IPS DF 6.9 (cell line): ENCODE measurements around the gene SLC25A14.
"Not testable (repeated sequence)": the region's sequence is repeated elsewhere in the genome, so short reads cannot be mapped to it uniquely, and the experiment has no call there.

Experiments
- DNase-seq: peaks from one replicate; pipeline ENCODE4 v3.0.0-alpha.2; 2013; ENCODE audit warnings: low read depth, low spot score
- H3K27ac ChIP-seq: one replicate; pipeline ENCODE4 v1.5.1; 2013; ENCODE audit warnings: low read length, control low read depth
- H3K27me3 ChIP-seq: 2 replicates; pipeline ENCODE4 v1.6.1; 2013; ENCODE audit warnings: mild to moderate bottlenecking, low read length; ENCODE audit not compliant: control insufficient read depth, insufficient read depth
- H3K36me3 ChIP-seq: 2 replicates; pipeline ENCODE4 v1.6.1; 2013; ENCODE audit warnings: low read length; ENCODE audit not compliant: control insufficient read depth, insufficient read depth
- H3K4me1 ChIP-seq: 2 replicates; pipeline ENCODE4 v1.6.1; 2013; ENCODE audit warnings: low read length; ENCODE audit not compliant: control insufficient read depth, insufficient read depth
- H3K4me3 ChIP-seq: 2 replicates; pipeline ENCODE4 v1.5.1; 2013; ENCODE audit warnings: mild to moderate bottlenecking, low read length
- H3K9me3 ChIP-seq: 2 replicates; pipeline ENCODE4 v1.6.1; 2013; ENCODE audit warnings: low read length, inconsistent platforms; ENCODE audit not compliant: control insufficient read depth, insufficient read depth
- WGBS: extraction: QIAGEN DNeasy Blood & Tissue Kit; methylation state at CpG from one replicate; pipeline ENCODE4 v1.1.7; 2013; ENCODE audit warnings: mixed read lengths, missing lambda C conversion rate; ENCODE audit not compliant: insufficient read length, insufficient coverage; 5-methylcytosine and 5-hydroxymethylcytosine counted together

SLC25A14 gene

DNA sequence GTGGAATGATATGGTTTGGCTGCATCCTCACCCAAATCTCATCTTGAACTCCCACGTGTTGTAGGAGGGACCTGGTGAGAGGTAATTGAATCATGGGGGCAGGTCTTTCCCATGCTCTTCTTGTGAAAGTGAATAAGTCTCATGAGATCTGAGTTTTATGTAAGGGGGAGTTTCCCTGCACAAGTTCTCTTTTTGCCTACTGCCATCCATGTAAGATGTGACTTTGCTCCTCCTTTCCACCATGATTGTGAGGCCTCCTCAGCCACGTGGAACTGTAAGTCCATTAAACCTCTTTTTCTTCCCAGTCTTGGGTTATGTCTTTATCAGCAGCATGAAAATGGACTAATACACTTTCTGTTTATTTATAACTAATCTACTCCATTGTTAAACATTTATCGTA is 19.8 kb upstream of the SLC25A14 start:
- no CpG with 5 or more reads among the region's 3 CpGs for WGBS
- not testable (repeated sequence) for H3K36me3 ChIP-seq, DNase-seq, H3K4me1 ChIP-seq, H3K27me3 ChIP-seq, H3K4me3 ChIP-seq, H3K9me3 ChIP-seq, H3K27ac ChIP-seq

DNA sequence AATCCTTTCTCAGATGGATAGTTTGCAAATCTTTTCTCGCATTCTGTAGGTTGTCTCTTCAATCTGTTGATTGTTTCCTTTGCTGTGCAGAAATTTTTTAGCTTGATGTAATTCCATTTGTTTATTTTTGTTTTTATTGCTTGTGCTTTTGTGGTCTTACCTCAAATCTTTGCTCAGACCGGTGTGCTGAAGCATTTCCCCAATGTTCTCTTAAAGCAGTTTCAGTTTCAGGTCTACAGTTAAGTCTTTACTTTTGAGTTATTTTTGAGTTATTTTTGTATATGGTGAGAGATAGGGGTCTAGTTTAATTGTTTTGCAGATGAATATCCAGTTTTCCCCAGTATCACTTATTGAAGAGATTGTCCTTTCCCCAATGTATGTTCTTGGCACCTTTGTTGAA is 18.2 kb upstream of the SLC25A14 start:
- no CpG with 5 or more reads among the region's 2 CpGs for WGBS
- Histone ChIP-seq H3K36me3 (no peaks in the 10 kb centered on the region), H3K4me3 (no peak overlapping the region), H3K4me1 (no peaks in the 10 kb centered on the region), H3K27me3 (no peaks in the 10 kb centered on the region), H3K9me3 (no peaks in the 10 kb centered on the region), H3K27ac (no peak overlapping the region)
- DNase-seq, result no peak

GRCh38 chrX:130330146-130330545 is 9.6 kb upstream of the SLC25A14 start:
- Histone ChIP-seq H3K27ac (no peak overlapping the region), H3K36me3 (no peaks in the 10 kb centered on the region), H3K4me1 (no peaks in the 10 kb centered on the region), H3K9me3 (no peaks in the 10 kb centered on the region), H3K4me3 (no peak overlapping the region), H3K27me3 (no peaks in the 10 kb centered on the region)
- no peak for DNase-seq
- no CpG with 5 or more reads among the region's 3 CpGs for WGBS

DNA sequence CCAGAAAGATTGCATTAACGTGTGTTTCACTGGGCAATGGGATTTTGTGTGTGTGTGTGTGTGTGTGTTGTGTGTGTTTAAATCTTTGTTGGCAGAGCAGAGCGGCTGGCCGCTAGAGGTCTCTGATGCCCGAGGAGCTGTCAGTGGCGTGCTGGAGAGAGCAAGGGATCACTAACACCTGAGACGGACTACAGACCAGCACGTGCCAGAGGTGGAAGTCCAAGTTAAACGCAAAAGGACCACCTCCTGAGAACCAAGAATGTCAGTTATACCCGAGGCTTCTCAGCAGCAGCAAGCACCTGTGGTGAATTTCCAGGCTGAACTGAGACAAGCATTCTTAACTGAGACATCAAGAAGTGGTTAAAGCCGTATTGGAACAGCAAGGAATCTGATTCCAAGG is 9.0 kb upstream of the SLC25A14 start:
- no peak for DNase-seq
- H3K4me1 ChIP-seq, result no peaks in the 10 kb centered on the region
- no peak overlapping the region for H3K4me3 ChIP-seq
- H3K36me3 ChIP-seq, result no peaks in the 10 kb centered on the region
- no peaks in the 10 kb centered on the region for H3K9me3 ChIP-seq
- no peaks in the 10 kb centered on the region for H3K27me3 ChIP-seq
- no CpG with 5 or more reads among the region's 10 CpGs for WGBS
- H3K27ac ChIP-seq, result no peak overlapping the region

DNA sequence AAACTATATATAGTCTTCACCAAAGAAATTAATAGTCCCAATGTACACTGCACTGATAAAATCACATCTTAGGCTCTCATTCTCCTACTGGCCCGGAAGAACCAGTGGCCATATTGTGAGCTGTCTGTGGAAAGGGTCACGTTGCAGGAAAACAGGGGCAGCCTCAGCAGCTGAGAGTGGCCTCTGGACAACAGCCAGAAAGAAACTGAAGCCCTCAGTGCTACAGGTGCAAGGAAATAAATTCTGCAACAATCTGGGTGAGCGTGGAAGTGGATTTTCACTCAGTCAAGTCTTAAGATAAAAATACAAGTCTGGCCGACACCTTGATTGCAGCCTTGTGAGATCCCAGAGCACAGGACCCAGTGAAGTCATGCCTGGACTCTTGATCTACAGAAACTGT is 3.2 kb upstream of the SLC25A14 start:
- no peak overlapping the region for H3K4me3 ChIP-seq
- no peaks in the 10 kb centered on the region for H3K27me3 ChIP-seq
- no peaks in the 10 kb centered on the region for H3K36me3 ChIP-seq
- no peaks in the 10 kb centered on the region for H3K4me1 ChIP-seq
- no peaks in the 10 kb centered on the region for H3K9me3 ChIP-seq
- no CpG with 5 or more reads among the region's 4 CpGs for WGBS
- no peak for DNase-seq
- H3K27ac ChIP-seq, result no peak overlapping the region

DNA sequence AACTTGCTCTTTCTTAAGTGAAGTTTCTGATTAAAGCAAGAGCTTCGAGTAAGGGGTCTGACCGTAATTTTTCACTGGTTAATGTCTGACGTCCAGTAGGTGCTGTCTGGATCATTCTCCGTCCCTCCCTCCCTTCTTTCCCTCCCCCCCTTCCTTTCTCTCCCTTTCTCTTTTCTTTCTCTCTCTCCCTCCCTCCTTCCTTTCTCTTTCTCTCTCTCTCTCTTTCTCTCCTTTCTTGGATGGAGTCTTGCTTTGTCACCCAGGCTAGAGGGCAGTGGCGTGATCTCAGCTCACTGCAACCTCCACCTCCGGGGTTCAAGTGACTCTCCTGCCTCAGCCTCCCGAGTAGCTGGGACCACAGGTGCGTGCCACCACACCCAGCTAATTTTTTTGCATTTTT is 850 bp upstream of the SLC25A14 start:
- not testable (repeated sequence) for H3K27ac ChIP-seq, H3K27me3 ChIP-seq, H3K36me3 ChIP-seq, H3K4me1 ChIP-seq, DNase-seq, H3K9me3 ChIP-seq, H3K4me3 ChIP-seq
- WGBS, result no CpG with 5 or more reads among the region's 8 CpGs

- Histone ChIP-seq H3K36me3 (no peaks in the 10 kb centered on the region), H3K27me3 (no peaks in the 10 kb centered on the region), H3K9me3 (no peaks in the 10 kb centered on the region), H3K4me1 (no peaks in the 10 kb centered on the region), H3K4me3 (peak overlapping the region; percentile 57; the same call in 1 of the 2 replicates), H3K27ac (no peak overlapping the region)
- WGBS, result no CpG with 5 or more reads among the region's 9 CpGs
- no peak for DNase-seq
Measured at GRCh38 chrX:130340271-130340670, 552 bp downstream of the SLC25A14 start.

GRCh38 chrX:130343411-130343810 is 3.7 kb downstream of the SLC25A14 start:
- WGBS, result no CpG with 5 or more reads among the region's 1 CpG
- H3K4me1 ChIP-seq, result no peaks in the 10 kb centered on the region
- H3K36me3 ChIP-seq, result no peaks in the 10 kb centered on the region
- H3K27ac ChIP-seq, result no peak overlapping the region
- H3K4me3 ChIP-seq, result no peak overlapping the region
- no peak for DNase-seq
- H3K27me3 ChIP-seq, result no peaks in the 10 kb centered on the region
- no peaks in the 10 kb centered on the region for H3K9me3 ChIP-seq

DNA sequence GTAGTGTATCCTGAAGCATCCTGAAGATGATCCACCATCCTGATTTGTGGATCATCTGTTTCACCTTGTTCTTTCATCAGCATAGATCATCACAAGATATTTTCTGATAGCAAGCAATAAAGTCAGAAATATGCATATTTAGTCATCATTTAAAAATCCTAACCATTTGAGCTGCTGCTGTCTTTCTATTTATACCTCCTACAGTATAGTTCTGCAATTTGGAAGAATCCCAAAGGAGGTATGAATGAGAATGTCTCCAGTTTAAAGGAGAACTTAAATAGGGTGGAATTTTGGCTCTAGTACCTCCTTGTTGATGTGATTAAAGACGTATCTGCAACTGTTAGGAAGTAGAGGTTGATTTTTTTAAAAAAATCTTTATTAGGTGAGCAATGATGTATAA is 7.6 kb downstream of the SLC25A14 start:
- no peaks in the 10 kb centered on the region for H3K9me3 ChIP-seq
- H3K27ac ChIP-seq, result no peak overlapping the region
- H3K27me3 ChIP-seq, result no peaks in the 10 kb centered on the region
- DNase-seq, result no peak
- no CpG with 5 or more reads among the region's 1 CpG for WGBS
- no peak overlapping the region for H3K4me3 ChIP-seq
- H3K36me3 ChIP-seq, result no peaks in the 10 kb centered on the region
- no peaks in the 10 kb centered on the region for H3K4me1 ChIP-seq

DNA sequence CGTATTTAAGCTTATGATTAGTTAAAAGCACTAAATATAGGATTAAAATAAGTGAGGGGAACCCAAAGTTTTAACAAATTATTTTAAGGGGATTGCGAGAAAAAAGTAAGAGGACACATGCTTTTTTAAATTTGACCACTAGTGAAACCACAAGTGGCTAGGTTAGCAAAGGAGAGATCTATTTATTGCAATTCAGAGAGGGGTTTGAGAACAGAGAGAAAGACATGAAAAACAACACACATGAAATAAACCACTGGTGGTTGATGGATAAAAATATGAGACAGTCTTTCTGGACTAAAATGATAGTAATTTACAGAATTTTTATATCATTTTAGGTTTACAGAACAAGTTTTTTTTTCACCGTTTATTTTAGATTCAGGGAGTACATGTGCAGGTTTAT is 11.8 kb downstream of the SLC25A14 start:
- Histone ChIP-seq H3K27me3 (no peaks in the 10 kb centered on the region), H3K9me3 (no peaks in the 10 kb centered on the region), H3K36me3 (no peaks in the 10 kb centered on the region), H3K4me3 (no peak overlapping the region), H3K27ac (no peak overlapping the region), H3K4me1 (no peaks in the 10 kb centered on the region)
- DNase-seq, result no peak
- no CpG with 5 or more reads among the region's 3 CpGs for WGBS

GRCh38 chrX:130352050-130352449 is 12.3 kb downstream of the SLC25A14 start:
- no CpG with 5 or more reads among the region's 1 CpG for WGBS

More at GRCh38 chrX:130352050-130352449, 12.3 kb downstream of the SLC25A14 start:
- DNase-seq, H3K9me3 ChIP-seq, H3K27ac ChIP-seq, H3K4me1 ChIP-seq, H3K4me3 ChIP-seq, H3K27me3 ChIP-seq, H3K36me3 ChIP-seq: not testable (repeated sequence)
